GM23338 (cell line): ENCODE results near the gene PIF1. TPM values are rescaled to one million over a fixed set of nuclear protein-coding genes. Genes with fewer than 3 reads are reported as not detected.
A peak's percentile ranks its signal among the peaks of the same experiment; 100 is the strongest.

Experiments
- ATAC-seq: fragments of 200-7000 bp; cut with Tn5 transposase; 3 replicates; pipeline ENCODE4 v1.9.1; 2020
- DNase-seq: peaks from one replicate; pipeline ENCODE4 v3.0.0-alpha.2; 2015; ENCODE audit warnings: low spot score
- H2AFZ ChIP-seq: fragments of 200-600 bp; sonication (generic); 2 replicates; pipeline ENCODE4 v1.8.0; 2016; ENCODE audit warnings: antibody characterized with exemption, mild to moderate bottlenecking, moderate library complexity
- H3F3A ChIP-seq: fragments of 200-600 bp; sonication (generic); replicated peaks from 2 replicates; pipeline ENCODE4 v1.8.0; 2017; ENCODE audit warnings: antibody characterized with exemption, mixed run types, low read depth
- H3K27ac ChIP-seq: fragments of 200-600 bp; sonication (generic); 2 replicates; pipeline ENCODE4 v1.6.1; 2016; ENCODE audit warnings: low read depth
- H3K27me3 ChIP-seq: fragments of 200-600 bp; sonication (generic); 2 replicates; pipeline ENCODE4 v1.8.0; 2016; ENCODE audit warnings: mild to moderate bottlenecking, mixed run types, moderate library complexity; ENCODE audit not compliant: insufficient read depth
- H3K36me3 ChIP-seq: fragments of 200-600 bp; sonication (generic); 2 replicates; pipeline ENCODE4 v1.8.0; 2016; ENCODE audit warnings: mild to moderate bottlenecking; ENCODE audit not compliant: insufficient read depth
- H3K4me1 ChIP-seq: fragments of 200-600 bp; sonication (generic); 2 replicates; pipeline ENCODE4 v1.8.0; 2016; ENCODE audit warnings: mild to moderate bottlenecking, moderate library complexity; ENCODE audit not compliant: insufficient read depth
- H3K4me2 ChIP-seq: fragments of 200-600 bp; sonication (generic); 2 replicates; pipeline ENCODE4 v1.7.1; 2017; ENCODE audit warnings: mixed run types
- H3K4me3 ChIP-seq: fragments of 200-600 bp; sonication (generic); 2 replicates; pipeline ENCODE4 v1.6.1; 2016; ENCODE audit warnings: mixed run types
- H3K79me2 ChIP-seq: fragments of 200-600 bp; sonication (generic); replicated peaks from 2 replicates; pipeline ENCODE4 v1.8.0; 2017; ENCODE audit warnings: mild to moderate bottlenecking; ENCODE audit not compliant: insufficient read depth
- H3K9me2 ChIP-seq: fragments of 200-600 bp; sonication (generic); 2 replicates; pipeline ENCODE4 v1.8.0; 2017; ENCODE audit not compliant: insufficient read depth
- H4K20me1 ChIP-seq: fragments of 200-600 bp; sonication (generic); replicated peaks from 2 replicates; pipeline ENCODE4 v1.8.0; 2017; ENCODE audit warnings: mild to moderate bottlenecking; ENCODE audit not compliant: insufficient read depth
- H3K27ac Mint-ChIP-seq: 2 replicates; pipeline ENCODE4 v1.8.0; 2020; ENCODE audit warnings: inconsistent platforms, mild to moderate bottlenecking, moderate library complexity, mixed read lengths
- H3K27me3 Mint-ChIP-seq: 3 replicates; pipeline ENCODE4 v1.8.0; 2022; ENCODE audit warnings: low read depth, mild to moderate bottlenecking, moderate library complexity, mixed read lengths, inconsistent platforms; ENCODE audit not compliant: insufficient read depth, poor library complexity
- H3K36me3 Mint-ChIP-seq: 3 replicates; pipeline ENCODE4 v1.8.0; 2021; ENCODE audit warnings: low read depth, mild to moderate bottlenecking, inconsistent platforms, moderate library complexity, mixed read lengths
- H3K4me1 Mint-ChIP-seq: 3 replicates; pipeline ENCODE4 v1.8.0; 2020; ENCODE audit warnings: mild to moderate bottlenecking, inconsistent platforms, mixed read lengths
- H3K4me3 Mint-ChIP-seq: 3 replicates; pipeline ENCODE4 v1.8.0; 2021; ENCODE audit warnings: moderate library complexity, mild to moderate bottlenecking, inconsistent platforms, mixed read lengths
- H3K9me3 Mint-ChIP-seq: 3 replicates; pipeline ENCODE4 v1.8.0; 2020; ENCODE audit warnings: moderate library complexity, mild to moderate bottlenecking, inconsistent platforms, mixed read lengths
- CREB1 ChIP-seq: fragments of 250-450 bp; sonication (Bioruptor Pico); IDR thresholded peaks from 2 replicates; pipeline ENCODE4 v1.5.0; 2020; ENCODE audit warnings: low read depth, mild to moderate bottlenecking, moderate library complexity
- CTCF ChIP-seq, 2 experiments: fragments of 200-600 bp in 1 of 2; sonication (generic) in 1 of 2; conservative IDR thresholded peaks; 2 replicates each; pipeline versions ENCODE4 v1.5.1 to v1.6.1; 2016 to 2017; ENCODE audit warnings: antibody characterized with exemption in 2 of 2, low read depth in 2 of 2, mild to moderate bottlenecking in 2 of 2, moderate library complexity in 1 of 2
- ETS1 ChIP-seq: IDR thresholded peaks from 2 replicates; pipeline ENCODE4 v1.6.1; 2016; ENCODE audit warnings: antibody characterized with exemption
- EZH2 ChIP-seq: fragments of 200-600 bp; sonication (generic); IDR thresholded peaks from one replicate; pipeline ENCODE4 v1.8.0; 2017; ENCODE audit warnings: antibody characterized with exemption, mild to moderate bottlenecking, low read depth; ENCODE audit not compliant: unreplicated experiment
- EZH2phosphoT487 ChIP-seq: fragments of 200-600 bp; sonication (generic); IDR thresholded peaks from one replicate; pipeline ENCODE4 v1.8.1; 2018; ENCODE audit warnings: antibody characterized with exemption; ENCODE audit not compliant: unreplicated experiment
- JUNB ChIP-seq: IDR thresholded peaks from one replicate; pipeline ENCODE4 v1.6.1; 2016; ENCODE audit warnings: antibody characterized with exemption; ENCODE audit not compliant: unreplicated experiment
- NANOG ChIP-seq: IDR thresholded peaks from 2 replicates; pipeline ENCODE4 v1.6.1; 2016; ENCODE audit warnings: antibody characterized with exemption, borderline replicate concordance
- POLR2AphosphoS5 ChIP-seq: IDR thresholded peaks from 2 replicates; pipeline ENCODE4 v1.6.1; 2016; ENCODE audit warnings: antibody characterized with exemption, low read depth
- REST ChIP-seq: IDR thresholded peaks from one replicate; pipeline ENCODE4 v1.6.1; 2018; ENCODE audit warnings: antibody characterized with exemption; ENCODE audit not compliant: unreplicated experiment
- STAT1 ChIP-seq: IDR thresholded peaks from one replicate; pipeline ENCODE4 v1.6.1; 2016; ENCODE audit warnings: antibody characterized with exemption; ENCODE audit not compliant: unreplicated experiment
- ZNF114 ChIP-seq: fragments of 250-450 bp; sonication (Bioruptor Pico); IDR thresholded peaks from 2 replicates; pipeline ENCODE4 v1.5.0; 2020; ENCODE audit warnings: mild to moderate bottlenecking, moderate library complexity
- ZNF331 ChIP-seq: fragments of 250-450 bp; sonication (Bioruptor Pico); IDR thresholded peaks from 2 replicates; pipeline ENCODE4 v1.5.0; 2020; ENCODE audit warnings: low read depth, mild to moderate bottlenecking, moderate library complexity
- ZNF462 ChIP-seq: fragments of 250-450 bp; sonication (Bioruptor Pico); IDR thresholded peaks from 2 replicates; pipeline ENCODE4 v1.5.0; 2020; ENCODE audit warnings: mild to moderate bottlenecking, moderate library complexity
- polyA plus RNA-seq: library from polyadenylated mRNA; unstranded; fragments of >200 nt; fragmentation: Nextera tagmentation; extraction: Ambion mirVana; gene quantifications from 2 replicates; pipeline ENCODE4 v1.2.1, GENCODE V29; 2016
- total RNA-seq: library from RNA; depleted of rRNA; stranded (reverse); fragments of >200 nt; shearing (Covaris generic); gene quantifications from 2 replicates; pipeline ENCODE4 v1.2.3, GENCODE V29; 2014

PIF1 gene
- total and polyA plus RNA-seq, 2 experiments from 2014 or later = 116 to 200 TPM

GRCh38 chr15:64810497-64811326 lies 14.7 kb downstream of the PIF1 start:
- H3K79me2 ChIP-seq = 0 out of 2 replicates have a peak, but pooled peaks cover 5% of the 10 kb centered on the region
- TF ChIP-seq POLR2AphosphoS5 = peak; percentile 67
- no peak for TF ChIP-seq CTCF (conservative IDR thresholded peaks at IDR 0.05; ENCODE audit: low read depth in 2 of 2)
- TF ChIP-seq EZH2phosphoT487 = no peak
- TF ChIP-seq ETS1 = peak; percentile 65
- TF ChIP-seq NANOG = peak; percentile 99
- TF ChIP-seq ZNF462 = 0 out of 2 replicates have a peak, but pooled peaks have one; percentile 6
- TF ChIP-seq STAT1 = no peak
- no peak for TF ChIP-seq ZNF331 (CRISPR knock-in tag)
- no peak for TF ChIP-seq ZNF114 (CRISPR knock-in tag)
- TF ChIP-seq JUNB = no peak
- no peak for TF ChIP-seq REST
- TF ChIP-seq CREB1 (CRISPR knock-in tag) = peak; percentile 68
- TF ChIP-seq EZH2 = no peak
- H3K27ac ChIP-seq = peak overlapping the region; percentile 100
- H3K4me1 ChIP-seq = peaks cover 52% of the 10 kb centered on the region
- peaks cover 18% of the 10 kb centered on the region; the same call in 2 of the 3 replicates for H3K36me3 Mint-ChIP-seq
- H3K9me2 ChIP-seq = no peaks in the 10 kb centered on the region
- peak; percentile 86 for DNase-seq
- H3K9me3 Mint-ChIP-seq = no peaks in the 10 kb centered on the region
- ATAC-seq = peak; percentile 2
- peak overlapping the region; percentile 54 for H3K4me3 ChIP-seq
- peak overlapping the region; percentile 65 for H3K4me3 Mint-ChIP-seq
- H3K27me3 Mint-ChIP-seq = peaks cover 44% of the 10 kb centered on the region
- H2AFZ ChIP-seq = no peak overlapping the region
- H3K27me3 ChIP-seq = no peaks in the 10 kb centered on the region
- peaks cover 30% of the 10 kb centered on the region for H3F3A ChIP-seq
- H4K20me1 ChIP-seq = no peaks in the 10 kb centered on the region
- H3K27ac Mint-ChIP-seq = peak overlapping the region; percentile 98
- H3K36me3 ChIP-seq = no peaks in the 10 kb centered on the region
- peak overlapping the region; percentile 72 for H3K4me2 ChIP-seq
- peaks cover 76% of the 10 kb centered on the region for H3K4me1 Mint-ChIP-seq
